Left lung (tissue), 10 donors: Measurements from ENCODE around the gene KRT20. TPM values are rescaled to one million over a fixed set of nuclear protein-coding genes. Genes with fewer than 3 reads are reported as not detected.

ENCODE experiments used
- ATAC-seq: fragments of 200-7000 bp; cut with Tn5 transposase; one replicate; pipeline ENCODE4 v1.9.1; 2020; ENCODE audit warnings: moderate library complexity
- DNase-seq, 4 donors: peaks; one replicate each; pipeline ENCODE4 v3.0.0-alpha.2; 2013 to 2020
- H3K27ac ChIP-seq, 2 donors: fragments of 200-600 bp; sonication (generic) in 1 of 2; one replicate each; pipeline versions ENCODE4 v1.5.0 to v1.8.0; 2020 to 2021
- H3K27me3 ChIP-seq, 2 donors: fragments of 200-600 bp; sonication (generic) in 1 of 2; one replicate each; pipeline versions ENCODE4 v1.5.0 to v1.8.0; 2020 to 2021
- H3K36me3 ChIP-seq, 2 donors: fragments of 200-600 bp; sonication (generic) in 1 of 2; one replicate each; pipeline versions ENCODE4 v1.5.0 to v1.8.0; 2020 to 2021
- H3K4me1 ChIP-seq, 2 donors: fragments of 200-600 bp; one replicate each; pipeline ENCODE4 v1.8.0; 2021
- H3K4me3 ChIP-seq, 2 donors: fragments of 200-600 bp; sonication (generic) in 1 of 2; one replicate each; pipeline versions ENCODE4 v1.5.0 to v1.8.0; 2020 to 2021; ENCODE audit warnings: mild to moderate bottlenecking in 1 of 2
- H3K9me3 ChIP-seq, 2 donors: fragments of 200-600 bp; sonication (generic) in 1 of 2; one replicate each; pipeline versions ENCODE4 v1.5.0 to v1.8.0; 2020 to 2021
- CTCF ChIP-seq, 2 donors: fragments of 200-600 bp; sonication (generic) in 1 of 2; IDR thresholded peaks; one replicate each; pipeline versions ENCODE4 v1.5.0 to v1.8.0; 2021; ENCODE audit warnings: antibody characterized with exemption in 2 of 2
- intact Hi-C, 2 donors: fragments of 100-400 bp; cut with DNase I; formaldehyde crosslinking; loops; one replicate each; pipeline versions ENCODE4 v1.11.2 to v1.14.2; 2022
- polyA plus RNA-seq, 6 donors: library from polyadenylated mRNA; unstranded; fragments of 120-200 nt; gene quantifications; one replicate each; pipeline ENCODE4 v1.2.1, GENCODE V29; 2013; ENCODE audit not compliant: insufficient read length in 6 of 6
- total RNA-seq, 2 donors: library from RNA; stranded (reverse); fragmentation: NEBNext Ultra II Directional; extraction: Animal tissue kit (Norgen Biotek cat#: 25700); gene quantifications; one replicate each; pipeline ENCODE4 v1.2.1, GENCODE V29; 2021
- donor health status: DM: no; HTN: yes; CAD: no.
- donor health status: DM: no; HTN: no; CAD: no.

The KRT20 gene
- total and polyA plus RNA-seq, 8 donors, result 0.09 to 0.26 TPM; not detected in 6

- peak overlapping the region in 1 of 2 donors; percentile 18 for H3K27ac ChIP-seq
- TF ChIP-seq CTCF (IDR thresholded peaks at IDR 0.05), result no peak
- peaks cover 0 to 52% of the 10 kb centered on the region in 2 donors for H3K4me1 ChIP-seq
- intact Hi-C loops, result no loop called here
- no peak for ATAC-seq
- no peaks in the 10 kb centered on the region for H3K36me3 ChIP-seq
- no peaks in the 10 kb centered on the region for H3K27me3 ChIP-seq
- no peak for DNase-seq
- H3K9me3 ChIP-seq, result no peaks in the 10 kb centered on the region
- H3K4me3 ChIP-seq, result no peak overlapping the region
Measured at GRCh38 chr17:40914075-40914855, 29.2 kb upstream of the KRT20 start.

- TF ChIP-seq CTCF (IDR thresholded peaks at IDR 0.05), result no peak
- Histone ChIP-seq H3K4me1 (peaks cover 0 to 54% of the 10 kb centered on the region in 2 donors), H3K27ac (peak overlapping the region in 1 of 2 donors; percentile 73), H3K9me3 (no peaks in the 10 kb centered on the region), H3K27me3 (peaks cover 0 to 13% of the 10 kb centered on the region in 2 donors), H3K36me3 (no peaks in the 10 kb centered on the region), H3K4me3 (no peak overlapping the region)
- DNase-seq (no peak), ATAC-seq (no peak)
- intact Hi-C loops, result no loop called here
Measured at GRCh38 chr17:40912486-40913210, 27.6 kb upstream of the KRT20 start.

GRCh38 chr17:40910441-40910841 is 25.4 kb upstream of the KRT20 start:
- TF ChIP-seq CTCF (IDR thresholded peaks at IDR 0.05), result no peak
- DNase-seq (no peak), ATAC-seq (no peak)
- peaks cover 0 to 45% of the 10 kb centered on the region in 2 donors for H3K4me1 ChIP-seq
- H3K4me3 ChIP-seq, result no peak overlapping the region
- H3K27ac ChIP-seq, result no peak overlapping the region
- intact Hi-C loops, result no loop called here
- H3K9me3 ChIP-seq, result no peaks in the 10 kb centered on the region
- H3K27me3 ChIP-seq, result peaks cover 0 to 18% of the 10 kb centered on the region in 2 donors
- no peaks in the 10 kb centered on the region for H3K36me3 ChIP-seq

- no peak overlapping the region for H3K4me3 ChIP-seq
- no peaks in the 10 kb centered on the region for H3K9me3 ChIP-seq
- H3K4me1 ChIP-seq, result peaks cover 0 to 38% of the 10 kb centered on the region in 2 donors
- no peak for TF ChIP-seq CTCF (IDR thresholded peaks at IDR 0.05)
- intact Hi-C loops, result loop anchor here in 1 of 2 donors (10.0 kb wide), 1 partner anchor 635 kb away; no protein-coding TSS in a partner anchor
- H3K36me3 ChIP-seq, result no peaks in the 10 kb centered on the region
- peak in 1 of 4 donors; percentile 18 for DNase-seq
- H3K27ac ChIP-seq, result peak overlapping the region in 1 of 2 donors; percentile 0
- ATAC-seq, result peak; percentile 56
- peaks cover 0 to 25% of the 10 kb centered on the region in 2 donors for H3K27me3 ChIP-seq
Measured at GRCh38 chr17:40909755-40910154, 24.7 kb upstream of the KRT20 start.

- Histone ChIP-seq H3K4me3 (no peak overlapping the region), H3K27ac (peak overlapping the region in 1 of 2 donors; percentile 0), H3K27me3 (peaks cover 0 to 26% of the 10 kb centered on the region in 2 donors), H3K36me3 (no peaks in the 10 kb centered on the region), H3K9me3 (no peaks in the 10 kb centered on the region), H3K4me1 (peaks cover 0 to 36% of the 10 kb centered on the region in 2 donors)
- intact Hi-C loops, result loop anchor here in 1 of 2 donors (10.0 kb wide), 1 partner anchor 635 kb away; no protein-coding TSS in a partner anchor
- DNase-seq (peak; percentile 61 to 80 (median 76)), ATAC-seq (peak; percentile 99)
- TF ChIP-seq CTCF (IDR thresholded peaks at IDR 0.05), result peak; percentile 69
Measured at GRCh38 chr17:40909351-40909750, 24.3 kb upstream of the KRT20 start.
